Panc1 (cell line): ENCODE results near the gene PTRH1. TPM values are rescaled to one million over a fixed set of nuclear protein-coding genes. Genes with fewer than 3 reads are reported as not detected.

Source experiments
- ATAC-seq: fragments of 200-7000 bp; cut with Tn5 transposase; 2 replicates; pipeline ENCODE4 v1.9.1; 2020; ENCODE audit warnings: mild to moderate bottlenecking, moderate library complexity
- BruUV-seq: library from RNA; stranded (reverse); fragments of 400-500 nt; replicated peaks from 2 replicates; lab custom pipeline; 2021; lab: Mats Ljungman, UMichigan
- CTCF ChIA-PET: fragments of 300-600 bp; sonication (Branson Sonifier 250); formaldehyde crosslinking; loops from one replicate; lab custom pipeline; 2022; ENCODE audit warnings: antibody characterized with exemption; lab: Charles Lee
- POLR2A ChIA-PET: fragments of 300-600 bp; sonication (Branson Sonifier 250); formaldehyde crosslinking; loops from one replicate; lab custom pipeline; 2022; ENCODE audit warnings: antibody characterized with exemption; lab: Charles Lee
- DNase-seq: peaks from one replicate; pipeline ENCODE4 v3.0.0-alpha.2; 2010; ENCODE audit warnings: low read depth, low spot score
- H3K27ac ChIP-seq: 2 replicates; pipeline ENCODE4 v1.5.1; 2011; ENCODE audit warnings: mild to moderate bottlenecking, low read length, inconsistent platforms
- H3K27me3 ChIP-seq: fragments of 200-500 bp; sonication (Bioruptor generic); 2 replicates; pipeline ENCODE4 v1.6.0; 2014; ENCODE audit warnings: low read length, inconsistent platforms; ENCODE audit not compliant: control insufficient read depth, insufficient read depth
- H3K36me3 ChIP-seq: fragments of 200-500 bp; sonication (Bioruptor generic); 2 replicates; pipeline ENCODE4 v1.5.1; 2014; ENCODE audit warnings: inconsistent platforms, mild to moderate bottlenecking, low read length, moderate library complexity; ENCODE audit not compliant: control insufficient read depth, insufficient read depth
- H3K4me1 ChIP-seq: 2 replicates; pipeline ENCODE4 v1.5.1; 2011; ENCODE audit warnings: inconsistent platforms, mild to moderate bottlenecking, low read length, moderate library complexity; ENCODE audit not compliant: control insufficient read depth, insufficient read depth
- H3K4me3 ChIP-seq, 2 experiments: 2 replicates each; pipeline ENCODE4 v1.5.1; 2011 to 2012; ENCODE audit warnings: low read depth in 2 of 2, low read length in 2 of 2, mild to moderate bottlenecking in 2 of 2, inconsistent platforms in 1 of 2, moderate library complexity in 1 of 2
- H3K9me3 ChIP-seq: fragments of 200-500 bp; sonication (Bioruptor generic); 2 replicates; pipeline ENCODE4 v1.5.1; 2014; ENCODE audit warnings: low read depth, mild to moderate bottlenecking, inconsistent platforms, low read length, moderate library complexity; ENCODE audit not compliant: control insufficient read depth, insufficient read depth
- POLR2AphosphoS5 ChIP-seq: IDR thresholded peaks from 2 replicates; pipeline ENCODE4 v1.6.1; 2012; ENCODE audit warnings: mild to moderate bottlenecking, low read depth, low read length, moderate library complexity
- SIN3A ChIP-seq: IDR thresholded peaks from 2 replicates; pipeline ENCODE4 v1.6.1; 2012; ENCODE audit warnings: low read depth, mild to moderate bottlenecking, low read length, moderate library complexity, borderline replicate concordance; ENCODE audit not compliant: insufficient read depth
- TCF7L2 ChIP-seq: IDR thresholded peaks from 2 replicates; pipeline ENCODE4 v1.6.1; 2011; ENCODE audit warnings: mild to moderate bottlenecking, low read depth, low read length, inconsistent platforms
- in situ Hi-C: cut with HindIII; loops from 2 replicates; pipeline ENCODE4 v1.10.0; 2016; ENCODE audit warnings: low sequenced_read_pairs, low pct_unique_long_range_greater_than_20kb
- intact Hi-C: fragments of 100-400 bp; cut with micrococcal nuclease; formaldehyde crosslinking; loops from one replicate; pipeline ENCODE4 v1.10.0; 2022; ENCODE audit not compliant: unreplicated experiment
- total RNA-seq: library from RNA; stranded (reverse); gene quantifications from one replicate; pipeline ENCODE4 v1.2.1, GENCODE V29; 2021; ENCODE audit not compliant: unreplicated experiment
- TF ChIP-seq, protein P1 (sequence below), 2 experiments: IDR thresholded peaks; 2 replicates each; pipeline ENCODE4 v1.6.1; 2011 to 2012; ENCODE audit warnings: low read depth in 2 of 2, control low read depth in 1 of 2, low read length in 1 of 2, mild to moderate bottlenecking in 1 of 2, moderate library complexity in 1 of 2; ENCODE audit not compliant: insufficient read depth in 1 of 2
- TF ChIP-seq, protein P2 (sequence below): fragments of 450-650 bp; IDR thresholded peaks from 2 replicates; pipeline ENCODE4 v1.5.1; 2017; ENCODE audit warnings: mild to moderate bottlenecking

Gene PTRH1
- total RNA-seq, 1 experiment from 2014 or later, result 13.8 TPM

DNA sequence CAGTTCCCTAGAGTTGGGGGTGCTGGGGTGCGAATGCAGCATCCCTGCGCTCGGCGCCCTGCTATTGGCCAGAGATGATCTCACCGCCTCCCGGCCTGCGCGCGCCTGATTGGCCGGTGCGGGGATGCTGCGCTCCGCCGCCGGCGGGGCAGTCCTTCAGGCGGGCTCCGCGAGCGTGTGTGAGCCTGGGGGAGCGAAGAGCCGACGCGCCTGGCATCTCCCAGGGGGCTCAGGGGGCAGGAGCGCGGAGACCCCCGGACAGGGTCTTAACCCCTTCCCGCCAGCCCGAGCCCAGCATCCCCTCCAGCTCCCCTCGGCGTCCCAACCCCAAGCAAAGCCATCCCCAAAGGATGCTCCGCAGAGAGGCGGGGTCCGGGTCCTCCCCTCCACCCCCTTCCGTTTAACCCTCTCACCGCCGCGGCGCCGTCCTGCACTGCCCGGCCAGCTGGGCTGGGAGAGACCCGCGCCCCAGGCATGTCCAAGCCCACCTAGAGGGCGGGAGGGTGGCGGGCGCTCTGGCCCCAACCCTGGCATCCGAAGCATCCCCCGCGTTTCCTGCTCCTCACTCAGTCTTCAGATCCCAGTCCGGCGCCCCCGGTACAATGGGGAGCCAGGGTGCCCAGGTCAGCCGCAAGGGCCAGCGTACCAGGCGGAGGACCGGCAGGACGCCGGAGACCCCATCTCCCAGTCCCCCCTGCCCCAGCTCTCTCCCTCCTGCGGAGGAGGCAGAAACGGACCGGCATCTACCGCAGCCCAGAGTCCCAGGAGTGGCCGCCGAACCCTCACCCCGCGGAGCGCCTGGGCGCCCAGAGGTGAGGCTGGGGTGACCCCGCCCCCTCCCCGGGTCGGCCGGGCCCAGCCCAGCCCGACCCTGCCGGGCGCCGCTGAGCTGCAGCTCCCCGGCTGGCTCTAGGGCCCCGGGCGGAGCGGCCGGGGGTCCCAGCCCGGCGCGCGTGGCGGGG lies 38.9 kb upstream of the PTRH1 start:
- Histone ChIP-seq H3K4me1 (no peaks in the 10 kb centered on the region), H3K27me3 (peaks cover 2% of the 10 kb centered on the region; the same call in 1 of the 2 replicates), H3K27ac (no peak overlapping the region), H3K4me3 (peak overlapping the region; percentile 13 to 16; a peak in 3 of 4 replicates), H3K9me3 (no peaks in the 10 kb centered on the region), H3K36me3 (no peaks in the 10 kb centered on the region)
- TF ChIP-seq SIN3A (no peak), POLR2AphosphoS5 (no peak), TCF7L2 (no peak)
- TF ChIP-seq, protein P1, sequence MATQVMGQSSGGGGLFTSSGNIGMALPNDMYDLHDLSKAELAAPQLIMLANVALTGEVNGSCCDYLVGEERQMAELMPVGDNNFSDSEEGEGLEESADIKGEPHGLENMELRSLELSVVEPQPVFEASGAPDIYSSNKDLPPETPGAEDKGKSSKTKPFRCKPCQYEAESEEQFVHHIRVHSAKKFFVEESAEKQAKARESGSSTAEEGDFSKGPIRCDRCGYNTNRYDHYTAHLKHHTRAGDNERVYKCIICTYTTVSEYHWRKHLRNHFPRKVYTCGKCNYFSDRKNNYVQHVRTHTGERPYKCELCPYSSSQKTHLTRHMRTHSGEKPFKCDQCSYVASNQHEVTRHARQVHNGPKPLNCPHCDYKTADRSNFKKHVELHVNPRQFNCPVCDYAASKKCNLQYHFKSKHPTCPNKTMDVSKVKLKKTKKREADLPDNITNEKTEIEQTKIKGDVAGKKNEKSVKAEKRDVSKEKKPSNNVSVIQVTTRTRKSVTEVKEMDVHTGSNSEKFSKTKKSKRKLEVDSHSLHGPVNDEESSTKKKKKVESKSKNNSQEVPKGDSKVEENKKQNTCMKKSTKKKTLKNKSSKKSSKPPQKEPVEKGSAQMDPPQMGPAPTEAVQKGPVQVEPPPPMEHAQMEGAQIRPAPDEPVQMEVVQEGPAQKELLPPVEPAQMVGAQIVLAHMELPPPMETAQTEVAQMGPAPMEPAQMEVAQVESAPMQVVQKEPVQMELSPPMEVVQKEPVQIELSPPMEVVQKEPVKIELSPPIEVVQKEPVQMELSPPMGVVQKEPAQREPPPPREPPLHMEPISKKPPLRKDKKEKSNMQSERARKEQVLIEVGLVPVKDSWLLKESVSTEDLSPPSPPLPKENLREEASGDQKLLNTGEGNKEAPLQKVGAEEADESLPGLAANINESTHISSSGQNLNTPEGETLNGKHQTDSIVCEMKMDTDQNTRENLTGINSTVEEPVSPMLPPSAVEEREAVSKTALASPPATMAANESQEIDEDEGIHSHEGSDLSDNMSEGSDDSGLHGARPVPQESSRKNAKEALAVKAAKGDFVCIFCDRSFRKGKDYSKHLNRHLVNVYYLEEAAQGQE (IDR thresholded peaks at IDR 0.05; ENCODE audit: insufficient read depth in 1 of 2, low read depth in 2 of 2, low read length in 1 of 2), result no peak
- TF ChIP-seq, protein P2, sequence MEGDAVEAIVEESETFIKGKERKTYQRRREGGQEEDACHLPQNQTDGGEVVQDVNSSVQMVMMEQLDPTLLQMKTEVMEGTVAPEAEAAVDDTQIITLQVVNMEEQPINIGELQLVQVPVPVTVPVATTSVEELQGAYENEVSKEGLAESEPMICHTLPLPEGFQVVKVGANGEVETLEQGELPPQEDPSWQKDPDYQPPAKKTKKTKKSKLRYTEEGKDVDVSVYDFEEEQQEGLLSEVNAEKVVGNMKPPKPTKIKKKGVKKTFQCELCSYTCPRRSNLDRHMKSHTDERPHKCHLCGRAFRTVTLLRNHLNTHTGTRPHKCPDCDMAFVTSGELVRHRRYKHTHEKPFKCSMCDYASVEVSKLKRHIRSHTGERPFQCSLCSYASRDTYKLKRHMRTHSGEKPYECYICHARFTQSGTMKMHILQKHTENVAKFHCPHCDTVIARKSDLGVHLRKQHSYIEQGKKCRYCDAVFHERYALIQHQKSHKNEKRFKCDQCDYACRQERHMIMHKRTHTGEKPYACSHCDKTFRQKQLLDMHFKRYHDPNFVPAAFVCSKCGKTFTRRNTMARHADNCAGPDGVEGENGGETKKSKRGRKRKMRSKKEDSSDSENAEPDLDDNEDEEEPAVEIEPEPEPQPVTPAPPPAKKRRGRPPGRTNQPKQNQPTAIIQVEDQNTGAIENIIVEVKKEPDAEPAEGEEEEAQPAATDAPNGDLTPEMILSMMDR, result no peak
- ATAC-seq (peak; percentile 68), DNase-seq (no peak)
- ChIA-PET CTCF (no interaction called here), POLR2A (no interaction called here)
- no TSS peak for BruUV-seq
- in situ Hi-C loops (no loop called here), intact Hi-C loops (no loop called here)

DNA sequence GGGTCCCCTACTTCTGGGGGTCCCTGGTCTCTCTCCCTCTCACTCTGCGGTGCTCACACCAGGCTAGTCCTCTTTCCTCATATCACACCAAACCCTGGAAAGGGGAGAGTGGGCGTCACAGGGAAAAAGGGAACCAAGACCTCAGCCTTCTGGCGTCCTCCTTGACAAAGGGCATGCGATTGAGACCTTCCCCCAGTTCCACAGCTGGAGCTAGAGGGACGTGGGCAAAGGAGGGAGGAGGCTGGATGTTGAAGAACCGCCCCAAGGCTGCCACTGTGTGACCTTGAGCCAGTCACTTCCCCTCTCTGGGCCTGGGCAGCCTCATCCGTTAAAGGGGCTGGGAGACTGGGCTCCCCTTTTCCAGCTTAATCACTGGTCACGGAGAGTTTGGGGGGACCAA lies 38.2 kb upstream of the PTRH1 start:
- Histone ChIP-seq H3K4me1 (no peaks in the 10 kb centered on the region), H3K27ac (no peak overlapping the region), H3K36me3 (no peaks in the 10 kb centered on the region), H3K27me3 (peaks cover 2% of the 10 kb centered on the region; the same call in 1 of the 2 replicates), H3K9me3 (no peaks in the 10 kb centered on the region), H3K4me3 (no peak overlapping the region)
- ChIA-PET POLR2A (no interaction called here), CTCF (no interaction called here)
- TF ChIP-seq, protein P1 (IDR thresholded peaks at IDR 0.05; ENCODE audit: insufficient read depth in 1 of 2, low read depth in 2 of 2, low read length in 1 of 2), result no peak
- TF ChIP-seq, protein P2, result no peak
- DNase-seq (no peak), ATAC-seq (no peak)
- in situ Hi-C loops, result no loop called here
- BruUV-seq, result no TSS peak
- intact Hi-C loops, result no loop called here
